Liver (tissue), 9 donors: ENCODE results near the gene METTL4. TPM values are rescaled to one million over a fixed set of nuclear protein-coding genes. Genes with fewer than 3 reads are reported as not detected.

Experiments used
- DNase-seq: peaks from one replicate; pipeline ENCODE4 v3.0.0-alpha.2; 2017; ENCODE audit warnings: low spot score
- H3K27ac ChIP-seq, 2 donors: one replicate each; pipeline ENCODE4 v1.7.0; 2013; ENCODE audit warnings: inconsistent platforms in 2 of 2, low read length in 2 of 2, control low read depth in 1 of 2, low read depth in 1 of 2, mild to moderate bottlenecking in 1 of 2
- H3K27me3 ChIP-seq, 4 donors: one replicate each; pipeline versions ENCODE4 v1.6.1 to v1.7.0; 2013; ENCODE audit warnings: low read length in 3 of 4, inconsistent platforms in 1 of 4, mild to moderate bottlenecking in 1 of 4, moderate library complexity in 1 of 4; ENCODE audit not compliant: control insufficient read depth in 4 of 4, insufficient read depth in 4 of 4
- H3K36me3 ChIP-seq, 4 donors: one replicate each; pipeline versions ENCODE4 v1.6.1 to v1.7.0; 2013; ENCODE audit warnings: low read length in 3 of 4, mild to moderate bottlenecking in 3 of 4, low read depth in 1 of 4, moderate library complexity in 1 of 4; ENCODE audit not compliant: control insufficient read depth in 4 of 4, insufficient read depth in 3 of 4
- H3K4me1 ChIP-seq, 4 donors: one replicate each; pipeline versions ENCODE4 v1.6.1 to v1.7.0; 2013; ENCODE audit warnings: low read length in 3 of 4, mild to moderate bottlenecking in 3 of 4, moderate library complexity in 1 of 4; ENCODE audit not compliant: control insufficient read depth in 4 of 4, insufficient read depth in 4 of 4
- H3K4me3 ChIP-seq, 3 donors: one replicate each; pipeline versions ENCODE4 v1.6.1 to v1.7.0; 2013; ENCODE audit warnings: low read length in 3 of 3, control low read depth in 1 of 3, low read depth in 1 of 3, mild to moderate bottlenecking in 1 of 3
- H3K9ac ChIP-seq, 2 donors: one replicate each; pipeline ENCODE4 v1.7.0; 2013; ENCODE audit warnings: low read length in 2 of 2, mild to moderate bottlenecking in 2 of 2, moderate library complexity in 2 of 2, control low read depth in 1 of 2, low read depth in 1 of 2
- H3K9me3 ChIP-seq, 4 donors: one replicate each; pipeline versions ENCODE4 v1.6.1 to v1.7.0; 2013; ENCODE audit warnings: low read length in 3 of 4; ENCODE audit not compliant: control insufficient read depth in 4 of 4
- ATF3 ChIP-seq: IDR thresholded peaks from 2 replicates; pipeline ENCODE4 v1.6.1; 2016; ENCODE audit warnings: antibody characterized with exemption
- CTCF ChIP-seq: fragments of 150-350 bp; IDR thresholded peaks from 2 replicates; pipeline ENCODE4 v1.5.1; 2017; ENCODE audit warnings: improper control_type of control experiment, low read depth, low read length; ENCODE audit not compliant: missing input control
- EGR1 ChIP-seq, 2 donors: IDR thresholded peaks; 2 replicates each; pipeline ENCODE4 v1.6.1; 2016 to 2018; ENCODE audit warnings: antibody characterized with exemption in 2 of 2, low read depth in 2 of 2
- FOXA1 ChIP-seq: IDR thresholded peaks from 2 replicates; pipeline ENCODE4 v1.6.1; 2016; ENCODE audit warnings: antibody characterized with exemption
- FOXA2 ChIP-seq: IDR thresholded peaks from 2 replicates; pipeline ENCODE4 v1.6.1; 2016; ENCODE audit warnings: antibody characterized with exemption
- HNF4A ChIP-seq, 2 donors: conservative IDR thresholded peaks; 2 replicates each; pipeline ENCODE4 v1.6.1; 2016; ENCODE audit warnings: antibody characterized with exemption in 2 of 2, mild to moderate bottlenecking in 2 of 2
- HNF4G ChIP-seq: IDR thresholded peaks from 2 replicates; pipeline ENCODE4 v1.6.1; 2016; ENCODE audit warnings: antibody characterized with exemption
- JUND ChIP-seq, 2 donors: IDR thresholded peaks; 2 replicates each; pipeline ENCODE4 v1.6.1; 2016; ENCODE audit warnings: antibody characterized with exemption in 2 of 2
- MAX ChIP-seq: IDR thresholded peaks from 2 replicates; pipeline ENCODE4 v1.6.1; 2016; ENCODE audit warnings: antibody characterized with exemption
- NR2F2 ChIP-seq: IDR thresholded peaks from 2 replicates; pipeline ENCODE4 v1.6.1; 2016; ENCODE audit warnings: antibody characterized with exemption
- RAD21 ChIP-seq, 2 donors: IDR thresholded peaks; 2 replicates each; pipeline ENCODE4 v1.6.1; 2016; ENCODE audit warnings: antibody characterized with exemption in 2 of 2, mild to moderate bottlenecking in 2 of 2
- REST ChIP-seq: IDR thresholded peaks from 2 replicates; pipeline ENCODE4 v1.6.1; 2016; ENCODE audit warnings: antibody characterized with exemption, mild to moderate bottlenecking
- RXRA ChIP-seq, 2 donors: IDR thresholded peaks; 2 replicates each; pipeline ENCODE4 v1.6.1; 2017 to 2018; ENCODE audit warnings: antibody characterized with exemption in 2 of 2, mild to moderate bottlenecking in 1 of 2
- SP1 ChIP-seq: IDR thresholded peaks from 2 replicates; pipeline ENCODE4 v1.6.1; 2018; ENCODE audit warnings: antibody characterized with exemption, mild to moderate bottlenecking
- TAF1 ChIP-seq: conservative IDR thresholded peaks from 2 replicates; pipeline ENCODE4 v1.6.1; 2016; ENCODE audit warnings: antibody characterized with exemption, mild to moderate bottlenecking
- YY1 ChIP-seq: IDR thresholded peaks from 2 replicates; pipeline ENCODE4 v1.6.1; 2016; ENCODE audit warnings: antibody characterized with exemption, mild to moderate bottlenecking
- ZBTB33 ChIP-seq: IDR thresholded peaks from 2 replicates; pipeline ENCODE4 v1.6.1; 2016; ENCODE audit warnings: antibody characterized with exemption
- WGBS: extraction: QIAGEN DNeasy Blood & Tissue Kit; methylation state at CpG from one replicate; pipeline ENCODE4 v1.1.7; 2013; 5-methylcytosine and 5-hydroxymethylcytosine counted together
- polyA plus RNA-seq, 2 donors: library from polyadenylated mRNA; stranded (reverse) in 1 of 2; unstranded in 1 of 2; fragments of 200-250 nt in 1 of 2; fragments of >200 nt in 1 of 2; fragmentation: Nextera tagmentation in 1 of 2; extraction: Ambion mirVana in 1 of 2; gene quantifications; one replicate each; pipeline versions ENCODE4 v1.2.1 to v1.2.3, GENCODE V29; 2013 to 2015
- total RNA-seq, 2 donors: library from RNA; depleted of rRNA; stranded (reverse); fragments of >200 nt; gene quantifications; one replicate each; pipeline ENCODE4 v1.2.3, GENCODE V29; 2014
- donor health status: healthy.
- donor health status: healthy.
- donor health status: healthy.
- donor health status: healthy.
- donor health status: healthy.

METTL4 gene
- total and polyA plus RNA-seq, 4 donors, result 1.9 to 13.9 (median 3.5) TPM

GRCh38 chr18:2573408-2573807, 2.1 kb upstream of the METTL4 start:
- no peaks in the 10 kb centered on the region for H3K36me3 ChIP-seq
- TF ChIP-seq NR2F2 (no peak), CTCF (no peak), SP1 (no peak), YY1 (no peak), FOXA2 (no peak), ZBTB33 (no peak), FOXA1 (no peak), MAX (no peak), TAF1 (no peak), RAD21 (IDR thresholded peaks at IDR 0.05) (no peak)
- no peak overlapping the region for H3K4me3 ChIP-seq
- H3K4me1 ChIP-seq, result peaks cover 3 to 17% (median 15%) of the 10 kb centered on the region in 4 donors
- 66% methylated on average over 2 of the region's 2 CpGs for WGBS
- no peaks in the 10 kb centered on the region for H3K27me3 ChIP-seq
- H3K27ac ChIP-seq, result no peak overlapping the region
- H3K9me3 ChIP-seq, result no peaks in the 10 kb centered on the region
- no peak overlapping the region for H3K9ac ChIP-seq
- DNase-seq, result no peak

GRCh38 chr18:2572892-2573291, 1.6 kb upstream of the METTL4 start:
- WGBS, result 50% methylated on average over 5 of the region's 5 CpGs

More at GRCh38 chr18:2572892-2573291, 1.6 kb upstream of the METTL4 start:
- Histone ChIP-seq H3K9ac (no peak overlapping the region), H3K27ac (no peak overlapping the region), H3K36me3 (no peaks in the 10 kb centered on the region), H3K4me1 (peaks cover 3 to 17% (median 15%) of the 10 kb centered on the region in 4 donors), H3K9me3 (no peaks in the 10 kb centered on the region), H3K27me3 (no peaks in the 10 kb centered on the region), H3K4me3 (no peak overlapping the region)
- TF ChIP-seq ATF3, result no peak
- no peak for TF ChIP-seq NR2F2
- no peak for TF ChIP-seq EGR1 (IDR thresholded peaks at IDR 0.05; ENCODE audit: low read depth in 2 of 2)
- no peak for TF ChIP-seq ZBTB33
- no peak for TF ChIP-seq HNF4G
- no peak for TF ChIP-seq CTCF
- TF ChIP-seq JUND (IDR thresholded peaks at IDR 0.05), result no peak
- TF ChIP-seq FOXA1, result no peak
- TF ChIP-seq REST, result no peak
- TF ChIP-seq MAX, result no peak
- no peak for TF ChIP-seq YY1
- TF ChIP-seq RAD21 (IDR thresholded peaks at IDR 0.05), result no peak
- no peak for TF ChIP-seq RXRA (IDR thresholded peaks at IDR 0.05)
- no peak for TF ChIP-seq HNF4A (conservative IDR thresholded peaks at IDR 0.05)
- TF ChIP-seq TAF1, result no peak
- no peak for TF ChIP-seq FOXA2
- DNase-seq, result no peak
